Right lobe of liver (tissue), 4 donors: ENCODE results near the gene CPSF3.

Experiments
- POLR2A ChIP-seq: fragments of 450-650 bp; IDR thresholded peaks from one replicate; pipeline ENCODE4 v1.6.1; 2017; ENCODE audit warnings: antibody characterized with exemption, mild to moderate bottlenecking
- TF ChIP-seq, protein P1 (sequence below), 4 donors: fragments of 200-600 bp in 3 of 4; fragments of 450-650 bp in 1 of 4; IDR thresholded peaks; one replicate each; pipeline versions ENCODE4 v1.5.1 to v1.8.0; 2016 to 2022; ENCODE audit warnings: antibody characterized with exemption in 4 of 4, mild to moderate bottlenecking in 2 of 4
- donor health status: DM: no; HTN: no; CAD: no.
- donor health status: DM: no; HTN: no; CAD: no.
- donor health status: DM: no; HTN: yes; CAD: no.

DNA sequence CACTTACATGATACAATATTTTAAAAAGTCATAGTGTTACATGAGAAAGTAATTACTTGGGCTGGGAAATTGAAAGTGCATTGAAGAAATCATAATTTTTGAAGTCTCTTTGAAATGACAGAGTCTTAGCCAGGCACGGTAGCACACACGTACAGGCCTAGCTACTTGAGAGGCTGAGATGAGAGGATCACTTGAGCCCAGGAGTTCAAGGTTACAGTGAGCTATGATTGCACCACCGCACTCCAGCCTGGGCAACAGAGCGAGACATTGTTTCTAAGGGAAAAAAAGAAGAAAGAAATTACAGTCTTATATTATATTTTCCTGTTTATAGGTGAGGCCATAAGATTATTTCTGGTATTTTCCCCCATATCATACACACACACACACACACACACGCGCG, 41.7 kb downstream of the CPSF3 start:
- TF ChIP-seq, protein P1, sequence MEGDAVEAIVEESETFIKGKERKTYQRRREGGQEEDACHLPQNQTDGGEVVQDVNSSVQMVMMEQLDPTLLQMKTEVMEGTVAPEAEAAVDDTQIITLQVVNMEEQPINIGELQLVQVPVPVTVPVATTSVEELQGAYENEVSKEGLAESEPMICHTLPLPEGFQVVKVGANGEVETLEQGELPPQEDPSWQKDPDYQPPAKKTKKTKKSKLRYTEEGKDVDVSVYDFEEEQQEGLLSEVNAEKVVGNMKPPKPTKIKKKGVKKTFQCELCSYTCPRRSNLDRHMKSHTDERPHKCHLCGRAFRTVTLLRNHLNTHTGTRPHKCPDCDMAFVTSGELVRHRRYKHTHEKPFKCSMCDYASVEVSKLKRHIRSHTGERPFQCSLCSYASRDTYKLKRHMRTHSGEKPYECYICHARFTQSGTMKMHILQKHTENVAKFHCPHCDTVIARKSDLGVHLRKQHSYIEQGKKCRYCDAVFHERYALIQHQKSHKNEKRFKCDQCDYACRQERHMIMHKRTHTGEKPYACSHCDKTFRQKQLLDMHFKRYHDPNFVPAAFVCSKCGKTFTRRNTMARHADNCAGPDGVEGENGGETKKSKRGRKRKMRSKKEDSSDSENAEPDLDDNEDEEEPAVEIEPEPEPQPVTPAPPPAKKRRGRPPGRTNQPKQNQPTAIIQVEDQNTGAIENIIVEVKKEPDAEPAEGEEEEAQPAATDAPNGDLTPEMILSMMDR (IDR thresholded peaks at IDR 0.05) = no peak
- no peak for TF ChIP-seq POLR2A
